Measurements from ENCODE around the gene GALNT10. TPM values are rescaled to one million over a fixed set of nuclear protein-coding genes. Genes with fewer than 3 reads are reported as not detected.

Gene GALNT10
- total and polyA plus RNA-seq, 2 of the 8 experiments (the other 6 are each of a cell fraction or from before 2014, with no cell fraction given) = 4.6 to 15.5 TPM

- Histone ChIP-seq H3K36me3 (ENCODE audit: control insufficient read depth in 2 of 4, insufficient read depth in 4 of 4, low read length in 3 of 4) (no peaks in the 10 kb centered on the region), H2AFZ (ENCODE audit: low read length) (no peak overlapping the region), H3K9me3 (ENCODE audit: insufficient read depth in 2 of 2, low read depth in 1 of 2, low read length in 1 of 2) (no peaks in the 10 kb centered on the region), H2BK5ac (ENCODE audit: low read depth, low read length) (no peak overlapping the region), H3K79me1 (ENCODE audit: low read depth, low read length) (no peaks in the 10 kb centered on the region), H4K8ac (ENCODE audit: extremely low read depth, insufficient read depth, low read length) (no peak overlapping the region), H4K5ac (ENCODE audit: insufficient read length, low read depth, low read length) (no peak overlapping the region), H3K56ac (replicated peaks; ENCODE audit: insufficient read length, low read depth, low read length) (no peak overlapping the region), H4K20me1 (replicated peaks in 1 of 2; ENCODE audit: control insufficient read depth in 1 of 2, insufficient read depth in 2 of 2, low read length in 2 of 2) (no peaks in the 10 kb centered on the region), H3K4ac (replicated peaks; ENCODE audit: insufficient read length, low read depth, low read length) (no peak overlapping the region), H2BK20ac (ENCODE audit: low read length) (no peak overlapping the region), H3K9ac (replicated peaks in 1 of 4; ENCODE audit: extremely low read depth in 1 of 4, low read depth in 3 of 4, low read length in 3 of 4) (no peak overlapping the region), H3K4me1 (replicated peaks in 1 of 4; ENCODE audit: control insufficient read depth in 3 of 4, insufficient read depth in 4 of 4, low read length in 3 of 4) (no peaks in the 10 kb centered on the region), H2BK15ac (ENCODE audit: low read length) (no peak overlapping the region), H3K18ac (ENCODE audit: extremely low read depth, low read length) (no peak overlapping the region), H3K14ac (ENCODE audit: insufficient read length) (no peak overlapping the region), H3K79me2 (ENCODE audit: control insufficient read depth in 1 of 2, insufficient read depth in 2 of 2, low read length in 2 of 2) (no peaks in the 10 kb centered on the region), H3K23me2 (ENCODE audit: low read depth, low read length) (no peaks in the 10 kb centered on the region), H2AK5ac (ENCODE audit: low read depth, low read length) (no peak overlapping the region), H3K27ac (ENCODE audit: low read depth, low read length) (no peak overlapping the region), H2BK120ac (replicated peaks; ENCODE audit: low read depth, low read length) (no peak overlapping the region), H3K4me2 (ENCODE audit: insufficient read depth in 1 of 2, low read depth in 2 of 2, low read length in 2 of 2) (no peak overlapping the region), H3K4me3 (ENCODE audit: extremely low read depth in 1 of 4, insufficient read depth in 2 of 4, low read depth in 3 of 4, low read length in 4 of 4) (no peak overlapping the region), H3K27me3 (replicated peaks in 1 of 4; ENCODE audit: control insufficient read depth in 3 of 4, extremely low read depth in 1 of 4, insufficient read depth in 3 of 4, low read length in 3 of 4) (no peaks in the 10 kb centered on the region), H3K23ac (ENCODE audit: insufficient read length) (no peak overlapping the region), H4K91ac (replicated peaks; ENCODE audit: insufficient read length, low read length) (no peak overlapping the region), H2BK12ac (ENCODE audit: low read depth, low read length) (no peak overlapping the region)
- ChIA-PET CTCF (ENCODE audit: partially characterized antibody) (no interaction called here), POLR2A (ENCODE audit: partially characterized antibody) (no interaction called here)
- FAIRE-seq (no peak), DNase-seq (ENCODE audit: low read depth in 1 of 2, low spot score in 2 of 2) (no peak)
- WGBS, 2 experiments (ENCODE audit: extremely low coverage in 1 of 2, insufficient coverage in 1 of 2, insufficient read length in 1 of 2, insufficient replicate concordance in 2 of 2, low coverage in 1 of 2, low lambda C conversion rate in 2 of 2, missing lambda C conversion rate in 1 of 2) = 88% methylated on average over 8 of the region's 8 CpGs; no CpG with 5 or more reads in 1 of the 2 experiments
- TF ChIP-seq RXRA (IDR thresholded peaks at IDR 0.05; ENCODE audit: insufficient read depth, low read depth, low read length) = no peak
- TF ChIP-seq TAF1 (IDR thresholded peaks at IDR 0.05; ENCODE audit: low read depth, low read length) = no peak
- TF ChIP-seq CEBPB (IDR thresholded peaks at IDR 0.05; ENCODE audit: low read depth, low read length) = no peak
- TF ChIP-seq TCF12 (IDR thresholded peaks at IDR 0.05; ENCODE audit: low read depth, low read length) = no peak
- no peak for TF ChIP-seq KDM1A (IDR thresholded peaks at IDR 0.05; ENCODE audit: borderline replicate concordance, low read length)
- no peak for TF ChIP-seq CREB1 (IDR thresholded peaks at IDR 0.05)
- no peak for TF ChIP-seq EP300 (IDR thresholded peaks at IDR 0.05; ENCODE audit: borderline replicate concordance in 1 of 2, low read depth in 2 of 2, low read length in 2 of 2)
- no peak for TF ChIP-seq KDM5A (IDR thresholded peaks at IDR 0.05; ENCODE audit: low read length)
- no peak for TF ChIP-seq EGR1 (IDR thresholded peaks at IDR 0.05; ENCODE audit: borderline replicate concordance, low read depth, low read length)
- no peak for TF ChIP-seq EZH2 (IDR thresholded peaks at IDR 0.05; ENCODE audit: low read depth, low read length, severe bottlenecking)
- TF ChIP-seq FOSL1 (IDR thresholded peaks at IDR 0.05; ENCODE audit: insufficient read depth, low read depth, low read length) = no peak
- no peak for TF ChIP-seq CHD1 (IDR thresholded peaks at IDR 0.05; ENCODE audit: low read depth, low read length)
- no peak for TF ChIP-seq RAD21 (IDR thresholded peaks at IDR 0.05 in 1 of 2, conservative IDR thresholded peaks at IDR 0.05 in 1 of 2; ENCODE audit: low read depth in 2 of 2, low read length in 2 of 2)
- TF ChIP-seq CHD2 (IDR thresholded peaks at IDR 0.05; ENCODE audit: low read length) = no peak
- TF ChIP-seq ZNF274 (IDR thresholded peaks at IDR 0.05; ENCODE audit: borderline replicate concordance, extremely low read depth, low read length) = no peak
- no peak for TF ChIP-seq HDAC6 (IDR thresholded peaks at IDR 0.05; ENCODE audit: low read depth, low read length)
These were observed 119.3 kb downstream of the GALNT10 start for GRCh38 chr5:154309805-154310204.
